ENCODE results near the gene RPS27L.

GRCh38 chr15:63160638-63161037 is 3.4 kb upstream of the RPS27L start:
- TF ChIP-seq CTCF (IDR thresholded peaks at IDR 0.05) (no peak), POLR2AphosphoS5 (IDR thresholded peaks at IDR 0.05) (no peak)
